Muscle of arm (tissue), 14 donors: ENCODE data around the gene UBA5. TPM values are rescaled to one million over a fixed set of nuclear protein-coding genes. Genes with fewer than 3 reads are reported as not detected.
"Not testable (repeated sequence)": the region's sequence is repeated elsewhere in the genome, so short reads cannot be mapped to it uniquely, and the experiment has no call there.

Experiments
- DNase-seq: peaks from one replicate; pipeline ENCODE4 v3.0.0-alpha.2; 2013
- long read RNA-seq, 11 donors: transcript quantifications; one replicate each; lab custom pipeline, GENCODE V29; 2026
- polyA plus RNA-seq, 12 donors: library from polyadenylated mRNA; unstranded; fragments of 120-200 nt; gene quantifications; one replicate each; pipeline ENCODE4 v1.2.1, GENCODE V29; 2013; ENCODE audit not compliant: insufficient read length in 12 of 12

UBA5 gene
- 10 to 100 TPM in 11 of 12 donors, not detected in 1; 21.3 to 49.0 (median 38.5) TPM for polyA plus RNA-seq
- long read RNA-seq, donor 1, partial matches to known transcripts = 5 of 11 reads
- long read RNA-seq, donor 1, other reads (novel, unspliced or antisense) = 0 of 11 reads
- long read RNA-seq, donor 2, transcript UBA5-202 (12 exons, 3,705 nt) = major isoform, 17 of 20 reads
- long read RNA-seq, donor 2, partial matches to known transcripts = 0 of 20 reads
- long read RNA-seq, donor 2, other reads (novel, unspliced or antisense) = 0 of 20 reads
- long read RNA-seq, donor 3, partial matches to known transcripts = 7 of 11 reads
- long read RNA-seq, donor 3, other reads (novel, unspliced or antisense) = 0 of 11 reads
- long read RNA-seq, donor 4, partial matches to known transcripts = 0 of 3 reads
- long read RNA-seq, donor 4, other reads (novel, unspliced or antisense) = 0 of 3 reads
- long read RNA-seq, donor 5, transcript UBA5-202 (12 exons, 3,705 nt) = major isoform, 13 of 102 reads
- long read RNA-seq, donor 5, partial matches to known transcripts = 73 of 102 reads
- long read RNA-seq, donor 5, other reads (novel, unspliced or antisense) = 14 of 102 reads
- long read RNA-seq, donor 6, partial matches to known transcripts = 0 of 5 reads
- long read RNA-seq, donor 6, other reads (novel, unspliced or antisense) = 0 of 5 reads
- long read RNA-seq, donor 7, partial matches to known transcripts = 0 of 5 reads
- long read RNA-seq, donor 7, other reads (novel, unspliced or antisense) = 0 of 5 reads
- long read RNA-seq, donor 8, transcript UBA5-202 (12 exons, 3,705 nt) = major isoform, 10 of 24 reads
- long read RNA-seq, donor 8, partial matches to known transcripts = 11 of 24 reads
- long read RNA-seq, donor 8, other reads (novel, unspliced or antisense) = 0 of 24 reads
- long read RNA-seq, donor 9, partial matches to known transcripts = 6 of 11 reads
- long read RNA-seq, donor 9, other reads (novel, unspliced or antisense) = 0 of 11 reads
- long read RNA-seq, donor 10, partial matches to known transcripts = 6 of 8 reads
- long read RNA-seq, donor 10, other reads (novel, unspliced or antisense) = 0 of 8 reads
- long read RNA-seq, donor 11, transcript UBA5-202 (12 exons, 3,705 nt) = major isoform, 8 of 19 reads
- long read RNA-seq, donor 11, partial matches to known transcripts = 9 of 19 reads
- long read RNA-seq, donor 11, other reads (novel, unspliced or antisense) = 0 of 19 reads

- DNase-seq = peak; percentile 51
Measured at GRCh38 chr3:132660052-132660810, at the start of gene UBA5. UBA5 (plus strand) TSS chr3:132660329; CDS start chr3:132660538, 209 bp downstream.

- DNase-seq = not testable (repeated sequence)
Measured at GRCh38 chr3:132615301-132615700, 44.8 kb upstream of the UBA5 start.

GRCh38 chr3:132615881-132616280 is 44.2 kb upstream of the UBA5 start:
- DNase-seq = no peak

- no peak for DNase-seq
Measured at GRCh38 chr3:132616780-132617179, 43.3 kb upstream of the UBA5 start.

GRCh38 chr3:132622148-132622547 is 38.0 kb upstream of the UBA5 start:
- DNase-seq = no peak

GRCh38 chr3:132622761-132623160 is 37.4 kb upstream of the UBA5 start:
- no peak for DNase-seq

- DNase-seq = no peak
Measured at GRCh38 chr3:132623646-132624045, 36.5 kb upstream of the UBA5 start.

GRCh38 chr3:132624790-132625189 is 35.3 kb upstream of the UBA5 start:
- DNase-seq = no peak

GRCh38 chr3:132625613-132626012 is 34.5 kb upstream of the UBA5 start:
- DNase-seq = no peak

GRCh38 chr3:132626955-132627354 is 33.2 kb upstream of the UBA5 start:
- DNase-seq = no peak

- DNase-seq = no peak
Measured at GRCh38 chr3:132628157-132628556, 32.0 kb upstream of the UBA5 start.

- DNase-seq = no peak
Measured at GRCh38 chr3:132629928-132630327, 30.2 kb upstream of the UBA5 start.

GRCh38 chr3:132630612-132631011 is 29.5 kb upstream of the UBA5 start:
- no peak for DNase-seq

- DNase-seq = no peak
Measured at GRCh38 chr3:132635052-132635451, 25.1 kb upstream of the UBA5 start.

- no peak for DNase-seq
Measured at GRCh38 chr3:132637590-132637989, 22.5 kb upstream of the UBA5 start.

GRCh38 chr3:132638706-132639105 is 21.4 kb upstream of the UBA5 start:
- no peak for DNase-seq

- DNase-seq = not testable (repeated sequence)
Measured at GRCh38 chr3:132641427-132641826, 18.7 kb upstream of the UBA5 start.

- peak; percentile 58 for DNase-seq
Measured at GRCh38 chr3:132641837-132642538, 18.1 kb upstream of the UBA5 start.

GRCh38 chr3:132642539-132642847 is 17.6 kb upstream of the UBA5 start:
- DNase-seq = no peak

- DNase-seq = no peak
Measured at GRCh38 chr3:132643366-132643765, 16.8 kb upstream of the UBA5 start.

GRCh38 chr3:132645058-132645457 is 15.1 kb upstream of the UBA5 start:
- no peak for DNase-seq
